Measurements from ENCODE around the gene NHLRC4. TPM values are rescaled to one million over a fixed set of nuclear protein-coding genes. Genes with fewer than 3 reads are reported as not detected.
A peak's percentile ranks its signal among the peaks of the same experiment; 100 is the strongest.

NHLRC4 gene
- total and polyA plus RNA-seq, 4 donors, result 0.17 to 7.0 (median 0.25) TPM; not detected in 1

DNA sequence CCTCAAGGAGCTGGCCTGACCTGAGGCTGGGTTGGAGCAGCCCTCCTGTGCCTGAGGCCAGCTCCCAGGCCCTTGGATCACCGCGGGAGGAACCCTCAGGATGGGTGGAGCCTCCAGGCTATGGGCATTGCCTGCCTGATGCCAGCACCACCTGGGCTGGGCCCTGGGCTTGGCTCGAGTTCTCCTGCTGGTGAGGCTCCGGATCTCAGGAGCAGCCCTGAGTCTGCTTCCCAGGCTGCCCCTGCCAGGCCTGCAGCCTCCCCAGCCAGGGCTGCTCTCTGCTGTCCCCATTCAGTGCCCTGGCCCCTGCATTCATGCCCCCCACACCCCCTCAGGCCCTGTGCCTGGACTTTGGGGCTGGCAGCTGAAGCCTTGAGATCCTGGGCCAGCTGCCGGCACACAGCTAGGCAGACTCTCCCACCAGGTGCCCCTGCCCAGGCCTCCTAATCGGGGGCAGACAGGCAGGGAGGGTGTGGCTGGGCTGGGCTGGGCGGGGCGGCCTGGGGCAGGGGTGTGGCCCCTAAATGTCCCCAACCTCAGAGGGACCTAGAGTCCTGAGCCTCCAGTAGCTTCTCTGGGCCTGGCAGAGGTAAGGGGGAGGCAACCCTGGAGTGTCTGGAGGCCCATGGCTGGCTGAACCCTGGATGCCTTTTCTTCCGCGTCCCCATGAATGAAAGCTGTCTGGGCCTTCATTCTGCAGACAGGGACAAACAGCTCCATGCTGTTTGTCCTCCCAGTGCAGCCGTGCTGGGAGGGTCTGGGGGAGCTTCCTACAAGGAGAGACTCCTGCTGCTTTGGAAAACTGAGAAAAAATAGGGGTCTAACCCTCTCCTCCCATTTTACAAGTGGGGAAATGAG is 1.8 kb downstream of the NHLRC4 start:
- DNase-seq (ENCODE audit: low spot score), result peak; percentile 87
- H3K4me1 ChIP-seq (ENCODE audit: control insufficient read depth in 4 of 4, insufficient read depth in 4 of 4, low read length in 3 of 4), result peaks cover 5 to 37% (median 14%) of the 10 kb centered on the region in 4 donors
- no peak overlapping the region for H3K9ac ChIP-seq (ENCODE audit: low read depth in 1 of 2, low read length in 2 of 2)
- H3K4me3 ChIP-seq (ENCODE audit: low read depth in 1 of 3, low read length in 3 of 3), result no peak overlapping the region
- no peaks in the 10 kb centered on the region for H3K36me3 ChIP-seq (ENCODE audit: control insufficient read depth in 4 of 4, insufficient read depth in 3 of 4, low read depth in 1 of 4, low read length in 3 of 4)
- WGBS, result 86% methylated on average over 11 of the region's 11 CpGs
- H3K9me3 ChIP-seq (ENCODE audit: control insufficient read depth in 4 of 4, low read length in 3 of 4), result no peaks in the 10 kb centered on the region
- no peaks in the 10 kb centered on the region for H3K27me3 ChIP-seq (ENCODE audit: control insufficient read depth in 4 of 4, insufficient read depth in 4 of 4, low read length in 3 of 4)
- TF ChIP-seq, protein P1, sequence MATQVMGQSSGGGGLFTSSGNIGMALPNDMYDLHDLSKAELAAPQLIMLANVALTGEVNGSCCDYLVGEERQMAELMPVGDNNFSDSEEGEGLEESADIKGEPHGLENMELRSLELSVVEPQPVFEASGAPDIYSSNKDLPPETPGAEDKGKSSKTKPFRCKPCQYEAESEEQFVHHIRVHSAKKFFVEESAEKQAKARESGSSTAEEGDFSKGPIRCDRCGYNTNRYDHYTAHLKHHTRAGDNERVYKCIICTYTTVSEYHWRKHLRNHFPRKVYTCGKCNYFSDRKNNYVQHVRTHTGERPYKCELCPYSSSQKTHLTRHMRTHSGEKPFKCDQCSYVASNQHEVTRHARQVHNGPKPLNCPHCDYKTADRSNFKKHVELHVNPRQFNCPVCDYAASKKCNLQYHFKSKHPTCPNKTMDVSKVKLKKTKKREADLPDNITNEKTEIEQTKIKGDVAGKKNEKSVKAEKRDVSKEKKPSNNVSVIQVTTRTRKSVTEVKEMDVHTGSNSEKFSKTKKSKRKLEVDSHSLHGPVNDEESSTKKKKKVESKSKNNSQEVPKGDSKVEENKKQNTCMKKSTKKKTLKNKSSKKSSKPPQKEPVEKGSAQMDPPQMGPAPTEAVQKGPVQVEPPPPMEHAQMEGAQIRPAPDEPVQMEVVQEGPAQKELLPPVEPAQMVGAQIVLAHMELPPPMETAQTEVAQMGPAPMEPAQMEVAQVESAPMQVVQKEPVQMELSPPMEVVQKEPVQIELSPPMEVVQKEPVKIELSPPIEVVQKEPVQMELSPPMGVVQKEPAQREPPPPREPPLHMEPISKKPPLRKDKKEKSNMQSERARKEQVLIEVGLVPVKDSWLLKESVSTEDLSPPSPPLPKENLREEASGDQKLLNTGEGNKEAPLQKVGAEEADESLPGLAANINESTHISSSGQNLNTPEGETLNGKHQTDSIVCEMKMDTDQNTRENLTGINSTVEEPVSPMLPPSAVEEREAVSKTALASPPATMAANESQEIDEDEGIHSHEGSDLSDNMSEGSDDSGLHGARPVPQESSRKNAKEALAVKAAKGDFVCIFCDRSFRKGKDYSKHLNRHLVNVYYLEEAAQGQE (IDR thresholded peaks at IDR 0.05), result no peak
- no peak for TF ChIP-seq SP1 (IDR thresholded peaks at IDR 0.05)
- TF ChIP-seq NR2F2 (IDR thresholded peaks at IDR 0.05), result no peak
- no peak for TF ChIP-seq MAX (IDR thresholded peaks at IDR 0.05)
- TF ChIP-seq YY1 (IDR thresholded peaks at IDR 0.05), result no peak
- no peak overlapping the region for H3K27ac ChIP-seq (ENCODE audit: low read depth in 1 of 2, low read length in 2 of 2)

DNA sequence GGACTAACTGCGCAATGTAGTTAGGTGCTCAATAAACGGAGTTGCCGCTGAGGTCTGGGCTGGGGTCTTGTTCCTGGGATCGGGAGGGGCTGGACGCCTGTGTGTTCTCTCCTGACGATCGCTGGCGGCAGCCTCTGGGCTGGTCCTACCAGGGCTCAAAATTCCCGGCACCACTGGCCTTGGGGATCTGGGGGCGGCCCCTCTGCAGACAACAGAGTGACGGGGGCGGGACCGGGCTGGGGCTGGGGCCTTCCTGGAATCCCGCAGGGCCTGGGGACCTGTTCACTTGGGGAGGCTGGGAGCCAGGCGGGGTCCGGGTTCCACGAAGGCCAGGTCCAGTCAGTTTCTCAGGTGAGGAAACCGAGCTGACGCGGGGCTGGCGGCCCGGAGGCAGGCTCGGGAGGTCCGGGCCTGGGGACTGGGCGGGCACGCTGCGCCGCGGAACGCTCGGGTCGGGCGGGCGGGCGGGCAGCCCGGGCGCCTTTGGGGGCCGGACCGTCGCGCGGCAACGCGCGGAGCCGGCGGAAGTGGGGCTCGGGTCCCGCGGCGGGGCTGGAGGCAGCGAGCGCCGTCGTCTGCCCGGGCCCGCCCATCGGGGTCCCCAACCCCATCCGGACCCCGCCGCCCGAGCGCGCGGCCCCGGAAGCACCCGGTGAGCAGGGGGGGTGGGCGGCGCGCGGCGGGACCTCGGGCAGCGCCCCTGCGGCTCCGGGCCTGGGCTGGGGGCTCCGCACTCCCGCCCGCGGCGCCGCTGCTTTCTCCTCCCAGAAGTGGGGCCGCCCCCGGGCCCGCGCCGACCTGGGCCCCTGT is 2.8 kb downstream of the NHLRC4 start, which contains the start of gene PIGQ:
Gene PIGQ, plus strand, starts transcription at position 524 of the 810 bp plus-strand sequence. CDS start 4,107 bp downstream, outside the sequence.
- H3K9ac ChIP-seq (ENCODE audit: low read depth in 1 of 2, low read length in 2 of 2), result peak within 1 kb of the TSS; percentile 22 to 95
- H3K4me3 ChIP-seq (ENCODE audit: low read depth in 1 of 3, low read length in 3 of 3), result peak within 1 kb of the TSS; percentile 68 to 95 (median 94)
- no peaks in the 10 kb centered on the region for H3K27me3 ChIP-seq (ENCODE audit: control insufficient read depth in 4 of 4, insufficient read depth in 4 of 4, low read length in 3 of 4)
- DNase-seq (ENCODE audit: low spot score), result peak; percentile 78
- no peak for TF ChIP-seq GABPA (IDR thresholded peaks at IDR 0.05 in 1 of 2, conservative IDR thresholded peaks at IDR 0.05 in 1 of 2)
- TF ChIP-seq, protein P2, sequence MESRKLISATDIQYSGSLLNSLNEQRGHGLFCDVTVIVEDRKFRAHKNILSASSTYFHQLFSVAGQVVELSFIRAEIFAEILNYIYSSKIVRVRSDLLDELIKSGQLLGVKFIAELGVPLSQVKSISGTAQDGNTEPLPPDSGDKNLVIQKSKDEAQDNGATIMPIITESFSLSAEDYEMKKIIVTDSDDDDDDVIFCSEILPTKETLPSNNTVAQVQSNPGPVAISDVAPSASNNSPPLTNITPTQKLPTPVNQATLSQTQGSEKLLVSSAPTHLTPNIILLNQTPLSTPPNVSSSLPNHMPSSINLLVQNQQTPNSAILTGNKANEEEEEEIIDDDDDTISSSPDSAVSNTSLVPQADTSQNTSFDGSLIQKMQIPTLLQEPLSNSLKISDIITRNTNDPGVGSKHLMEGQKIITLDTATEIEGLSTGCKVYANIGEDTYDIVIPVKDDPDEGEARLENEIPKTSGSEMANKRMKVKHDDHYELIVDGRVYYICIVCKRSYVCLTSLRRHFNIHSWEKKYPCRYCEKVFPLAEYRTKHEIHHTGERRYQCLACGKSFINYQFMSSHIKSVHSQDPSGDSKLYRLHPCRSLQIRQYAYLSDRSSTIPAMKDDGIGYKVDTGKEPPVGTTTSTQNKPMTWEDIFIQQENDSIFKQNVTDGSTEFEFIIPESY (IDR thresholded peaks at IDR 0.05), result no peak
- no peak for TF ChIP-seq TAF1 (conservative IDR thresholded peaks at IDR 0.05)
- TF ChIP-seq RAD21 (IDR thresholded peaks at IDR 0.05), result no peak
- no peak for TF ChIP-seq FOXA1 (IDR thresholded peaks at IDR 0.05)
- no peak for TF ChIP-seq MAX (IDR thresholded peaks at IDR 0.05)
- TF ChIP-seq JUND (IDR thresholded peaks at IDR 0.05), result no peak
- no peak for TF ChIP-seq SP1 (IDR thresholded peaks at IDR 0.05)
- TF ChIP-seq FOXA2 (IDR thresholded peaks at IDR 0.05), result no peak
- TF ChIP-seq CTCF (IDR thresholded peaks at IDR 0.05; ENCODE audit: low read depth, low read length, missing input control), result no peak
- TF ChIP-seq HNF4A (conservative IDR thresholded peaks at IDR 0.05), result no peak
- TF ChIP-seq EGR1 (IDR thresholded peaks at IDR 0.05; ENCODE audit: low read depth in 2 of 2), result no peak
- no peaks in the 10 kb centered on the region for H3K9me3 ChIP-seq (ENCODE audit: control insufficient read depth in 4 of 4, low read length in 3 of 4)
- peaks cover 5 to 39% (median 14%) of the 10 kb centered on the region in 4 donors for H3K4me1 ChIP-seq (ENCODE audit: control insufficient read depth in 4 of 4, insufficient read depth in 4 of 4, low read length in 3 of 4)
- peaks cover 0 to 5% (median under 1%) of the 10 kb centered on the region in 4 donors for H3K36me3 ChIP-seq (ENCODE audit: control insufficient read depth in 4 of 4, insufficient read depth in 3 of 4, low read depth in 1 of 4, low read length in 3 of 4)
- H3K27ac ChIP-seq (ENCODE audit: low read depth in 1 of 2, low read length in 2 of 2), result peak within 1 kb of the TSS; percentile 10 to 50
- 4% methylated on average over 87 of the region's 87 CpGs for WGBS

All from liver (tissue), 9 donors.